ENCODE data around the gene CEP70.

Gene CEP70

DNA sequence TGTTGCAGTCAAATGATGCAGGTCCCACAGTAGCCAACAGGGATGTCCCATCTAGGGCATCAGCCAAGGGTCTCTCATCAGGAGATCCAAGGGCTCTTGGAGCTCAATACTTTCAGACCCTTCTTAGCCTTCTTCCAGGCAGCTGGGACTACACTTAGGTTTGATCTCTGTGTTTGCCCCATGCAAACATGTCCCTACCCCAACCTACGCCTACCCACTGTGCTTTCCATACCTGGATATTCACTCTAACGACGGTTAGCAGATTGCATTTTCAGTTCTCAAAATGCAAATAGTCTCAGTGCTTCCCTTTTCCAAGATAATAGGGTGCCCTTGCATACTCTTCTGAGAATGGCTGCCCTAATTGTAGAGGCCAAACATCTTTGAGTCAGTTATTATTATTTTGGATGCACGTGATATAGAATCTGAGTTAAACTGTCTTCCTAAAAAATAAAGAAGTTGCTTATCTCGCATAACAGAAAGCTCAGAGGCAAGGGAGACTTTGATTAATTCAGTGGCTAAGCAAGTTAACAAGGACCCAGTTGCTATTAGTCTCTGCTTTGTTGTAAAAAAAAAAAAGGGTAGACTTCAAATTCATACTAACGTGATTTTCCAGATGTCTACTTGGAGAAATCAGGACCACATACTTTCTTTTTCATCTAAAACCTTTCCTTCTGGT, 1.0 kb upstream of the CEP70 start:
- Histone ChIP-seq H3K79me2 (ENCODE audit: insufficient read depth, low read length) (no peaks in the 10 kb centered on the region), H3K4me1 (ENCODE audit: insufficient read depth, low read length, severe bottlenecking) (peaks cover 49% of the 10 kb centered on the region), H3K9me3 (ENCODE audit: low read length) (no peaks in the 10 kb centered on the region), H3K9me2 (ENCODE audit: low read depth, low read length) (no peaks in the 10 kb centered on the region), H3K9ac (ENCODE audit: low read length) (peak overlapping the region; percentile 7; the same call in 1 of the 2 replicates), H3K4me2 (ENCODE audit: low read length) (peak overlapping the region; percentile 68), H3K27ac (ENCODE audit: low read depth, low read length, poor library complexity, severe bottlenecking) (peak overlapping the region; percentile 77), H3K4me3 (ENCODE audit: low read depth, low read length, poor library complexity, severe bottlenecking) (peak overlapping the region; percentile 61), H2AFZ (ENCODE audit: low read length) (0 out of 2 replicates have a peak overlapping the region, but pooled peaks have one; percentile 10), H3F3A (ENCODE audit: insufficient read depth, low read length) (no peaks in the 10 kb centered on the region), H3K27me3 (ENCODE audit: insufficient read depth, low read length) (no peaks in the 10 kb centered on the region), H3K36me3 (ENCODE audit: insufficient read depth, low read length) (no peaks in the 10 kb centered on the region), H4K20me1 (ENCODE audit: insufficient read depth, low read length) (no peaks in the 10 kb centered on the region)
- no peak for TF ChIP-seq EZH2 (IDR thresholded peaks at IDR 0.05; ENCODE audit: borderline replicate concordance, low read length)
- TF ChIP-seq, protein P1, sequence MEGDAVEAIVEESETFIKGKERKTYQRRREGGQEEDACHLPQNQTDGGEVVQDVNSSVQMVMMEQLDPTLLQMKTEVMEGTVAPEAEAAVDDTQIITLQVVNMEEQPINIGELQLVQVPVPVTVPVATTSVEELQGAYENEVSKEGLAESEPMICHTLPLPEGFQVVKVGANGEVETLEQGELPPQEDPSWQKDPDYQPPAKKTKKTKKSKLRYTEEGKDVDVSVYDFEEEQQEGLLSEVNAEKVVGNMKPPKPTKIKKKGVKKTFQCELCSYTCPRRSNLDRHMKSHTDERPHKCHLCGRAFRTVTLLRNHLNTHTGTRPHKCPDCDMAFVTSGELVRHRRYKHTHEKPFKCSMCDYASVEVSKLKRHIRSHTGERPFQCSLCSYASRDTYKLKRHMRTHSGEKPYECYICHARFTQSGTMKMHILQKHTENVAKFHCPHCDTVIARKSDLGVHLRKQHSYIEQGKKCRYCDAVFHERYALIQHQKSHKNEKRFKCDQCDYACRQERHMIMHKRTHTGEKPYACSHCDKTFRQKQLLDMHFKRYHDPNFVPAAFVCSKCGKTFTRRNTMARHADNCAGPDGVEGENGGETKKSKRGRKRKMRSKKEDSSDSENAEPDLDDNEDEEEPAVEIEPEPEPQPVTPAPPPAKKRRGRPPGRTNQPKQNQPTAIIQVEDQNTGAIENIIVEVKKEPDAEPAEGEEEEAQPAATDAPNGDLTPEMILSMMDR (IDR thresholded peaks at IDR 0.05; ENCODE audit: low read length) = no peak

DNA sequence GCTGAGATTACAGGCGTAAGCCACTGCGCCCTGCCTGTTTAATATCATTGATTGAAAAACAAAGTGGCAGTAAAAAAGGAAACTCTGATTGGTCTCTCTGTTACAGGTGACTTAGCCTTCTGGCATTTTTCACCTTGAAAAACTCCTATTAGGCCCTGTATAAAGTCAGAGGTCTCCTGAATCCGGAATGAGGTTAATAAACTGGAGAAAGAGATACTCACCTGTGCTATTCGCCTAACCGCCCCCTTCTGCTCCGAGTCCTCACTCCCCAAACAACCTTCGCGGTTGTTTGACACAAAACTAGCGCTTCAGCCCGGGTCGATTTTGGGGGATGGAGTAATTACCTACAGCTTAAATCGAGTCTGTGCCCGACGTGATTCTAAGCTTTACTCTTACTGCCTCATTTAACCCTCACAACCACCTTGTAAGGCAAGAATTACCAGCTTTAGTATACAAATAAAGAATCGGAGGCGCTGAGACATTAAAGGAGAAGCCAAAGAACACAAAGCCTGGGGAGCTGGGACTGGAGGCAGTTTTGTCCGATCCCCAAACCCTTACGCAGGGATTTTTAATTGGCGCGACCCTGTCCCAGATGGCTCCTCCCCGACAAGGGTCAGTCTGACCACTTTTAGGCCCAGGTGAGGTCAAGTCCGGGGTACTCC, 441 bp downstream of the CEP70 start:
- Histone ChIP-seq H2AFZ (ENCODE audit: low read length) (peak overlapping the region; percentile 13; the same call in 1 of the 2 replicates), H3K9ac (ENCODE audit: low read length) (peak overlapping the region; percentile 60), H3F3A (ENCODE audit: insufficient read depth, low read length) (no peaks in the 10 kb centered on the region), H3K4me2 (ENCODE audit: low read length) (peak overlapping the region; percentile 68), H3K9me3 (ENCODE audit: low read length) (no peaks in the 10 kb centered on the region), H3K4me3 (ENCODE audit: low read depth, low read length, poor library complexity, severe bottlenecking) (peak overlapping the region; percentile 61), H3K4me1 (ENCODE audit: insufficient read depth, low read length, severe bottlenecking) (peaks cover 49% of the 10 kb centered on the region), H3K27ac (ENCODE audit: low read depth, low read length, poor library complexity, severe bottlenecking) (peak overlapping the region; percentile 77), H3K9me2 (ENCODE audit: low read depth, low read length) (no peaks in the 10 kb centered on the region), H3K27me3 (ENCODE audit: insufficient read depth, low read length) (no peaks in the 10 kb centered on the region), H4K20me1 (ENCODE audit: insufficient read depth, low read length) (no peaks in the 10 kb centered on the region), H3K79me2 (ENCODE audit: insufficient read depth, low read length) (no peaks in the 10 kb centered on the region), H3K36me3 (ENCODE audit: insufficient read depth, low read length) (0 out of 2 replicates have a peak, but pooled peaks cover 3% of the 10 kb centered on the region)
- TF ChIP-seq EZH2 (IDR thresholded peaks at IDR 0.05; ENCODE audit: borderline replicate concordance, low read length) = no peak
- TF ChIP-seq, protein P1 (IDR thresholded peaks at IDR 0.05; ENCODE audit: low read length) = no peak

DNA sequence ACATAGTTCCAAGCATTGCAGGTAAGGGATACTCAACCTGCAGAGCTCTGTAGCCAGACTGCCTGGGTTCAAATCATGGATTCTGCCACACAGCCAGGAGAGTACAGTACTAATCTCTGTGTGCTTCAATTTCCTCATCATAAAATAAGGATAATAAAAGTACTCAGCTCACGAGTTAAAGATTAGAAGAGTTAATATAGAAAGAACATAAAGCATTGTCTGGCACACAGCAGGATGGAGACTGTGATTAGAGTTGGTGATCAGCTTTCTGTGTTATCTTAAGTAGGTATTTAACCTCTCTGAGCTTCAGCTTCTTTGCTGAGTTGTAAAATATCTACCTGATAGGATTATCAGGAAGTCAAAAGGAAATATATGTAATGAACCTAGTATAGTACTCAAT, 2.7 kb downstream of the CEP70 start:
- no peaks in the 10 kb centered on the region for H3K9me2 ChIP-seq (ENCODE audit: low read depth, low read length)
- no peak for TF ChIP-seq EZH2 (IDR thresholded peaks at IDR 0.05; ENCODE audit: borderline replicate concordance, low read length)
- TF ChIP-seq, protein P1 (IDR thresholded peaks at IDR 0.05; ENCODE audit: low read length) = no peak
- no peaks in the 10 kb centered on the region for H4K20me1 ChIP-seq (ENCODE audit: insufficient read depth, low read length)
- H3K4me2 ChIP-seq (ENCODE audit: low read length) = no peak overlapping the region
- no peaks in the 10 kb centered on the region for H3K27me3 ChIP-seq (ENCODE audit: insufficient read depth, low read length)
- H3K9me3 ChIP-seq (ENCODE audit: low read length) = no peaks in the 10 kb centered on the region
- no peak overlapping the region for H3K27ac ChIP-seq (ENCODE audit: low read depth, low read length, poor library complexity, severe bottlenecking)
- no peak overlapping the region for H3K4me3 ChIP-seq (ENCODE audit: low read depth, low read length, poor library complexity, severe bottlenecking)
- no peaks in the 10 kb centered on the region for H3F3A ChIP-seq (ENCODE audit: insufficient read depth, low read length)
- H3K79me2 ChIP-seq (ENCODE audit: insufficient read depth, low read length) = no peaks in the 10 kb centered on the region
- H2AFZ ChIP-seq (ENCODE audit: low read length) = no peak overlapping the region
- peaks cover 36% of the 10 kb centered on the region for H3K4me1 ChIP-seq (ENCODE audit: insufficient read depth, low read length, severe bottlenecking)
- peaks cover 8% of the 10 kb centered on the region; the same call in 1 of the 2 replicates for H3K36me3 ChIP-seq (ENCODE audit: insufficient read depth, low read length)
- H3K9ac ChIP-seq (ENCODE audit: low read length) = no peak overlapping the region

Data from OCI-LY1 (cell line).